A549 treated with AZD9567 at 1 μM for 4 hours (cell line): ENCODE results near the gene TAS2R14. TPM values are rescaled to one million over a fixed set of nuclear protein-coding genes. Genes with fewer than 3 reads are reported as not detected.

Source experiments
- total RNA-seq: library from RNA; stranded (reverse); fragments of 200-300 nt; extraction: Qiagen RNA extraction; gene quantifications from 5 replicates; pipeline ENCODE4 v1.2.3, GENCODE V29; 2022; ENCODE audit not compliant: insufficient read depth

Gene TAS2R14, protein sequence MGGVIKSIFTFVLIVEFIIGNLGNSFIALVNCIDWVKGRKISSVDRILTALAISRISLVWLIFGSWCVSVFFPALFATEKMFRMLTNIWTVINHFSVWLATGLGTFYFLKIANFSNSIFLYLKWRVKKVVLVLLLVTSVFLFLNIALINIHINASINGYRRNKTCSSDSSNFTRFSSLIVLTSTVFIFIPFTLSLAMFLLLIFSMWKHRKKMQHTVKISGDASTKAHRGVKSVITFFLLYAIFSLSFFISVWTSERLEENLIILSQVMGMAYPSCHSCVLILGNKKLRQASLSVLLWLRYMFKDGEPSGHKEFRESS
- 0.41 to 0.83 TPM (median 0.72 TPM) in 4 of 5 replicates, not detected in the other for total RNA-seq

DNA sequence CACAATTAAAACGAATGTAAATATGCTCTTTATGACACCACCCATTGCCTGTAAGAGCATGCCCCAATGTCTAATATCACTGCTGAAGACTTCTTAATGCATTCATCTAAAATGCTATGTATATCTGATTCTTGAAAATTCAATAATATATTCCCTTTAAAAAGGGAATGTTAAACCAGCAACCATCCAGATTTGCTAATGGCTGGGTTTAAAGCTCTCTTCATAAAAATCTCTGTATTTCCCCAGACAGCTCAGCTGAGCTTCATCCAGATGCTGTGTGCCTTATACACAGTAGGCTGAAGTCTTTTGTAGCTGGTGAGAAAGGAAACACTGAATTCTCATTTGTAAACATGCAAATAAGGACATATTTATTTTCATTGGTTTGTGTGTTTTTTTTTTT is at the start of gene TAS2R14:
TSS of gene TAS2R14 (minus strand) at position 101 of the 400 bp plus-strand sequence. CDS start at position 45, 56 bp downstream.

DNA sequence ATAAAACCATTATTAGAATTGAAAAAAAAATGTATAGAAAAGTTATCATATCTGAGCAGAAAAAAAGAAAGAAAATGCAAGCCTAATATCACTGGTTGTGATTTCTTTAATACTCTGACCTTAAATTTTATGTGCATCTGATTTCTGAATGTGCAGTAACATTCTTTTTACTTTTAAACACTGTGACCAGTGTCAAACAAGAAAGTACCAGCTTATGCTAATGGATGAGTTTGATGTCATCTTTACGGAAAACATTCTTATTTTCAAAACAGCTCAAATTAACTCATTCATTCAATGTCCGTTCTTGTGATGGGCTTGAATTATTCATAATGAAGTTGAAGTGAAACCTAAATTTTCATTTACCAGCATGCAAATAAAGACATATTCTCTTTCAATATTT is 47.7 kb upstream of the TAS2R14 start, which contains the start of gene TAS2R50:
TSS of gene TAS2R50 (minus strand) at position 101 of the 400 bp plus-strand sequence. CDS start at position 49, 52 bp downstream.

DNA sequence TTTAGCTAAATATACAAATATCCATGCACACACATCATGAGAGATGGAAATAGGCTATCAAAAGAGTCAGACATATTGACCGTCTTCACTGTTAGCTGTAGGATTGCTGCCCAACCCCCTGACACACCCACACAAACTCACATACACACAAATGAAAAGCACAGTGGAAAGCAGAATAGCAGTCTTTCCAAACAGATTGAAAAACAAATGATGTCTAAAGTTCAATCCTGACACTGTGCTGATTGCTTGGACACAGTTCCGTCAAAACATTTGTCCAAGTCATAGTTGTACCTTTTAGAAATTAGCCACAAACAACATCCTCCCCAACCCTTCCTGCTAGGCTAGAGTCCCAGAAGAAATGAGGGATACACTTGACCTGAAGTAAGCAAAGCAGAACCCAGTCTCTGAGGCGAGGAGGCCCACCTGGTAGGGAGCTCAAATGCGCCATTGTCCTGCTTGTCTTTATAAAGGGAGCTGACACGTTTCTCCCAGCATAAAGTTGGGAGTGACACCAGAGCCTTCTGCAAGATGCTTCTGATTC is 10.2 kb downstream of the TAS2R14 start, which contains the start of gene PRH2:
TSS of gene PRH2 (plus strand) at position 491 of the 541 bp plus-strand sequence. CDS start at position 529, 38 bp downstream.

DNA sequence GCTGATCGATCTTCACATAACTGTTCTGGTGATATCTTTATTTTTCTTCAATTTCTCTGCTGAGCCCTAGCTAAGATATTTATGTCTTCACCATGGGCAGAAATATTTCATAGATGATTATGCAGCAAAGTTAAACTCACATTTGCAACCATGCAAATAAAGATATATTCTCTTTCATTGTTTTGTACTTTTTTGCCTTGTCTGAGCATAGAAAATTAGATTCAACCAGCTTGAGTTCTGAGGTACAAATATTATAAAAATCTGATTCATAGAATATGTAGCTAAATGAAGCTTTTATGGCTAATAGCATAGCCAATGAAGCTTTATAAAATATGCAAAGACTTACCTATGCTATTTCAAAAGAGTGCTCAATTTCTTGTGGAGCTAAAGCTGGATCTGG is 29.6 kb downstream of the TAS2R14 start, which contains the start of gene TAS2R13:
TSS of gene TAS2R13 (minus strand) at position 101 of the 400 bp plus-strand sequence. CDS start 264 bp downstream, outside the sequence.

Other genes starting within 250 kb of the TAS2R14 start
- 246 to 298 TPM (median 264 TPM) in 5 replicates for gene YBX3, start 215.9 kb downstream of the TAS2R14 start, total RNA-seq
- gene TAS2R7, start 136.6 kb downstream of the TAS2R14 start, total RNA-seq: not detected in 5 replicates
- not detected in 5 replicates for gene TAS2R8, start 132.0 kb downstream of the TAS2R14 start, total RNA-seq
- not detected in 5 replicates for gene TAS2R9, start 129.1 kb downstream of the TAS2R14 start, total RNA-seq
- 0.08 to 0.15 TPM (median 0.08 TPM) in 3 of 5 replicates, not detected in the others for gene TAS2R10, start 112.9 kb downstream of the TAS2R14 start, total RNA-seq
- 3.1 to 3.6 TPM (median 3.4 TPM) in 4 of 5 replicates, not detected in the other for gene PRR4, start 89.8 kb downstream of the TAS2R14 start, total RNA-seq
- 1.0 to 3.7 TPM (median 3.0 TPM) in 4 of 5 replicates, not detected in the other for gene PRH1, start 55.0 kb downstream of the TAS2R14 start, total RNA-seq
- gene TAS2R13, start 29.7 kb downstream of the TAS2R14 start, total RNA-seq: not detected in 5 replicates
- gene PRH2, start 10.0 kb downstream of the TAS2R14 start, total RNA-seq: 0.16 to 0.42 TPM in 2 of 5 replicates, not detected in the others
- not detected in 5 replicates for gene TAS2R50, start 47.6 kb upstream of the TAS2R14 start, total RNA-seq
- 0.07 to 0.16 TPM (median 0.09 TPM) in 3 of 5 replicates, not detected in the others for gene TAS2R20, start 59.0 kb upstream of the TAS2R14 start, total RNA-seq
- 0.12 to 0.16 TPM (median 0.16 TPM) in 3 of 5 replicates, not detected in the others for gene TAS2R19, start 83.4 kb upstream of the TAS2R14 start, total RNA-seq
- gene TAS2R31, start 92.1 kb upstream of the TAS2R14 start, total RNA-seq: 0.13 to 0.27 TPM (median 0.22 TPM) in 4 of 5 replicates, not detected in the other
- not detected in 5 replicates for gene TAS2R46, start 123.0 kb upstream of the TAS2R14 start, total RNA-seq
- not detected in 5 replicates for gene TAS2R43, start 153.1 kb upstream of the TAS2R14 start, total RNA-seq
- 0.05 TPM in 1 of 5 replicates, not detected in the others for gene TAS2R30, start 195.4 kb upstream of the TAS2R14 start, total RNA-seq
- gene SMIM10L1, start 231.9 kb upstream of the TAS2R14 start, total RNA-seq: 6.3 to 8.5 TPM (median 8.4 TPM) in 5 replicates
- gene TAS2R42, start 247.7 kb upstream of the TAS2R14 start, total RNA-seq: not detected in 5 replicates